Stimulated activated CD8-positive, alpha-beta memory T cell treated with anti-CD3 and anti-CD28 coated beads, Interleukin-12 subunit alpha, Interleukin-12 subunit beta, amount 100 ng/mL, for 1 hour (primary cell): ENCODE data around the gene SLC38A3.
A peak's percentile ranks its signal among the peaks of the same experiment; 100 is the strongest.
"Not testable (repeated sequence)": the region's sequence is repeated elsewhere in the genome, so short reads cannot be mapped to it uniquely, and the experiment has no call there.

Experiments used
- DNase-seq: peaks from one replicate; pipeline ENCODE4 v3.0.0-alpha.2; 2020; ENCODE audit warnings: low read depth

SLC38A3 gene

GRCh38 chr3:50231581-50231980 is 26.5 kb downstream of the SLC38A3 start:
- DNase-seq, result no peak

DNA sequence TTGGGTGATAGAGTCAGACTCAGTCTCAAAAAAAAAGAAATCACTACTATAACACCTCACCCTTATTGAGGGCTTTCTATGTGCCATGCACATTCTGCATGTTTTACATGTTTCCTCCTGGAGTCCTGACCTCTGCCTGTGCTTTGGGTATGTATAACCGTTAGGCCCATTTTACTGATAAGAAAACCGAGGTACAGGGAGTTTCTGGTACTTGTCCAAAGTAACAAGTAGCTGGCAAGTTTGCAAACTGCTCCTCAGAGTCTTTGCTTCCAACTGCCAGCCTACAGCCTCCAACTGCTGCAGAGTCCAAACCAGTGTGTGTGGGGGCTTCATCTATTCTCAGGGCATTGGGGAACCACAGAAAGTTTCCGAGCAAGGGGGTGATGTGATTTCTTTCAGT is 27.2 kb downstream of the SLC38A3 start:
- DNase-seq, result no peak

- no peak for DNase-seq
These were observed 28.1 kb downstream of the SLC38A3 start for GRCh38 chr3:50233176-50233575.

- DNase-seq, result peak; percentile 97
These were observed 30.8 kb downstream of the SLC38A3 start, which contains the start of gene GNAI2 for GRCh38 chr3:50235716-50236483. Gene GNAI2, plus strand, starts transcription at chr3:50236204. Its CDS starts 132 bp downstream, at chr3:50236336.

GRCh38 chr3:50236484-50237132 is 31.5 kb downstream of the SLC38A3 start:
- DNase-seq, result no peak

- DNase-seq, result no peak
These were observed 32.1 kb downstream of the SLC38A3 start for GRCh38 chr3:50237133-50237651.

- peak; percentile 77 for DNase-seq
These were observed 32.9 kb downstream of the SLC38A3 start for GRCh38 chr3:50237754-50238548.

DNA sequence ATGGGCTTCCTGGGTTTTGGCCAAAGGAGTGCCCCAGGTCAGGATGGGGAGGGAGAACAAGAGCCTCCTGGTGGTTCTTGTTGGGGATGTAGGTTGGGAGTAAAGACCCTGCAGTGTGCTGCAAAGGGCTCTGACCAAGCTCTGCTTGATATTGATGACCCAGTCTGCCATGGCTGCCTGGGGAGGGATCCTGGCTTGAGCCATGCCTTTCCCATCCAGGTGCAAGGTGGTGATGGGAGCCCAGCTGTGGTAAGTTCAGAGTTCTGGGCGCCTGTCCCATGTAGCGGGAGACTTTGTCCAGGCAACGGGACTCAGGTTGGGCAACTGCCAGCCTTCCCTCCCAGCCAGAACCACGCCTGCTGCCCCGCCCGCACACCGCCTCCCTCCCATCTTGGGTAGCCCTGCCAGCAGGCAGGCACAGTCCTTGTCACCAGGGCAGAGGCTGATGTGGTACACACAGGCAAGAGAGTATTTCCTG is 33.5 kb downstream of the SLC38A3 start:
- no peak for DNase-seq

- DNase-seq, result no peak
These were observed 34.6 kb downstream of the SLC38A3 start for GRCh38 chr3:50239649-50240048.

DNA sequence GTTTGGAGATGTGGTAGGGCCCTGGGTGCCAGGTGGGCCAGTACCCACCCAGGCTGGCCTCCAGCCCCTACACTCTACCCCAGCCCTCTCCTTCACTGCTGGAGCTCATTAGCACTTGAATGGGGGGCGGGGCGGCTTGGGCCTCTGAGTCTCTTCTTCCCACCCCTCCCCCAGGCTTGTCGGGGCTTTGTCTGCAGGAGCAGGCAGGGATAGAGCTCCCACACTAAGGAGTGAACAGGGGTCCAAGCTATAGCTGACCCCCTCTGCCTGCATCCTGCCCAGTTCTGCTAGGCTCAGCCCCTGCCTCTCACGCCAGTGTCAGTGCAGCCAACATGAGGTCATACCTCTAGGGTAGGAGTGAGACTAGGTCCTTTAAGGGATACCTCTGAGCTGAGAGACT is 36.1 kb downstream of the SLC38A3 start:
- no peak for DNase-seq

- no peak for DNase-seq
These were observed 36.8 kb downstream of the SLC38A3 start for GRCh38 chr3:50241713-50242380.

- no peak for DNase-seq
These were observed 37.3 kb downstream of the SLC38A3 start for GRCh38 chr3:50242381-50242770.

DNA sequence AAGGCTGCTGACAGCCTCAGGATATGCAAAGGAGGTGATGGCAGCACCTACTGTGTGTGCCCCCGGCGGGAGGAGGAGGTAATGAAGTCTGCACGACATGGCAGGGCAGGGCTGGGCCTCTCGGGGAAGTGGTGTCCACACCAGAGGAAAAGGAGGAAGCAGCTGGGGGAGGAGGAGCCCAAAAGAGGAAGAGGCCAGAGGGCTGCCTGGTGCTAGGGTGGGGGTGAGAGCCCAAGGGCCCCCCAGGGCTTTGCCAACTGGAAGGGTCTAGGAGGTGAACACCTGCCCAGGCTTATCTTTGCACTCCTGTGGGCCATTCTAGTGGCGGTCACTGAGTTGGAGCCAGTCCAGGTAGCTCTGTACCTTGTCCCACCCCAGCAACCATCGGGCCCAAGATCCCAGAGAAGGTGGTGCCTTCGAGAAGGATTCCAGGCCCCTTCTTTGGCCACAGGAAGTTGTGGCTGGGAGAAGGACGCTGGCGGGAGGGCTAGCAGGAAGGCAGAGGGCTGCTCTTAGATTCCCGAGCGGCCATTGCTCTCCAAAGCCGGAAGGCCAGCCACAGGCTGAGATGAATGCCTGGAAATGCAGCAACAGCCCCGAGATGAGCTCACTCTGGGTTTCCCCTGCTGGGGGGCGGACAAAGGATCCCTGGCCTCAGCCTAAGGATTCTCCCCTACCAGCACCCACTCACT is 37.9 kb downstream of the SLC38A3 start:
- DNase-seq, result no peak

DNA sequence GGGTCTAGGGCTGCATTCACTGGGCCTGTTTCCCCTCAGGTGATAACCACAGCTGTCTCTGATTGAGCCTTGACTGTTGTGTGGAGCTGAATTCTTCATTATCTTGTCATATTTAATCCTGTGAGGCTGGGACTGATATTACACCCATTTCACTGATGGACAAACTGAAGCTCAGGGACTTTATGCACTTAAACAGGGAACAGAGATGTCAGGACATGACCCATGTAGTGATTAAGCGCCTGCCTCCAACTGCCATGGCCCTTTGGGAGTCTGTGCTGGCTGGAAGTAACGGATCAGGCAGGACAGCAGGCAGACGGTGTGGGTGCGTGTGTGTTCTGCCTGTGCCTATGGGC is 38.4 kb downstream of the SLC38A3 start:
- DNase-seq, result no peak

- not testable (repeated sequence) for DNase-seq
These were observed 39.7 kb downstream of the SLC38A3 start for GRCh38 chr3:50244813-50245212.

DNA sequence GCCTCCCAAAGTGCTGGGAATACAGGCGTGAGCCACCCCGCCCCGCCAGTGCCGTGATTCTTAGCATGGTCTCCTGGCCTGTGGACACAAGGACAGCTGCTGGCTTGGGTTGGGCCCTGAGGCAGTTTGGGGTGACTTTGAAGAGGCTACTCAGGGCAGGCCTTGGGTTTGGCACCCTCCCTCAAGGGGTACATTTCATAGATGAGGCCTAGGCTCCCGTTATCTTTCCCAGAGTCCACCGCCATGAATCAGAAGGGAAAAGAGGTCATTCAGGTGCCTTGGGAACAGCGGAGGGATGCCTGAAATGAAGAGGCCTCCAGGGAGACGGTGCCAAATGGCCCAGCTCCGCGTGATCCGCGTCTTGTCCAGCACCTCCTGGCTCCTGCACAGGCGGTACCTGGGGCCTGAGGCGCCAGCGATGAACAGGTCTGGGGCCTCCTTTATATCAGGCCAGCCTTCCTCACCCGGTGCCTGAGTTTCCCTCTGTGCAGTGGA is 40.2 kb downstream of the SLC38A3 start:
- DNase-seq, result no peak

GRCh38 chr3:50245831-50246516 is 40.9 kb downstream of the SLC38A3 start:
- DNase-seq, result peak; percentile 92

DNA sequence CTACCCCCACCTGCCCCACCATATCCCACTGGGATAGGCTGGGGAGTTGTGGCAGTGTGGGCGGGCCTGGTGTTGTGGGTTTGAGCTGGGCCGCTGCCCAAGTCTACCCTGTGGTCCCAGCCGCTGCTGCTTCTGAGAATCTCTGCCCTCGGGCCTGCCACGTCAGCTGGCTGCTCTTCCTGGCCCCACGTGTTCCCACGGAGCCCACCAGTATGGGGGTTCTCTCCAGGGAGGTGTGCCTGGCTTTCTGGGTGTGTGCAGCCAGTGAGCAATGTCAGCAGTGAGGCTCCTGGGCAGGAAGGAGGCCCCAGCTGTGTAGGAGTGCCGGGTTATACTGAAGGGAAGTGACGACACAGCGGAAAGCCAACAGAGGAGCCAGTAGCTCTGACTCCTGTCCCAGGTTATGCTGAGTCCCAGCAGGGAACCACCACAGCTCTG is 41.5 kb downstream of the SLC38A3 start:
- DNase-seq, result peak; percentile 72

GRCh38 chr3:50248387-50248786 is 43.3 kb downstream of the SLC38A3 start:
- no peak for DNase-seq

DNA sequence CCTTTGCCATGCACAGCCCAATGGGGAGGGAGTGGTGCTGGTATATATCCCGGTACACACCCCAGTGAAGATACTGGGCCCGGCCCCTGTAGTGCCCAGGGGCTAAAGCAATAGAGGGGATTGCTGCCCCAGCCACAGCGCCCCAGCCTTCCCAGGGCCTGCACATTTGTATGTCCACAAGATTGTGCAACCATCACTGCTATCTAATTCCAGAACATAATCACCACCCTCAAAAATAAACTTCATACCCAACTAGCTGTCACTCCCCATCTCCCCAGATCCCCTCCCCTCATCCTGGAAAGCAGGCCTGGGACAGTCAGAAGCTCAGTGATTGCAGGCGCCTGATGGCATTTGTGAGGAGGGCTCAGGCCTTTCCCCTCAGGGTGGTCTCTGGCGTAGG is 44.4 kb downstream of the SLC38A3 start:
- no peak for DNase-seq
